Measurements from ENCODE around the gene MARCO. TPM values are rescaled to one million over a fixed set of nuclear protein-coding genes. Genes with fewer than 3 reads are reported as not detected.

The MARCO gene
- total RNA-seq, 2 donors from 2014 or later, result not detected

- H3K9me3 ChIP-seq (ENCODE audit: control insufficient read depth, low read length), result no peaks in the 10 kb centered on the region
- no peak for DNase-seq
- H3K27me3 ChIP-seq (ENCODE audit: control insufficient read depth, insufficient read depth, low read length, poor library complexity, severe bottlenecking), result peaks cover 13% of the 10 kb centered on the region
- Mint-ChIP-seq H3K36me3 (ENCODE audit: low read depth) (no peaks in the 10 kb centered on the region), H3K27me3 (ENCODE audit: insufficient read depth) (peaks cover 24% of the 10 kb centered on the region), H3K4me1 (no peaks in the 10 kb centered on the region), H3K4me3 (no peak overlapping the region), H3K9me3 (peaks cover 19% of the 10 kb centered on the region), H3K27ac (no peak overlapping the region)
- WGBS, 2 experiments (ENCODE audit: insufficient coverage in 1 of 2, insufficient read length in 1 of 2), result 80 to 96% methylated on average over 4 to 5 of the region's 5 CpGs
- H3K27ac ChIP-seq (ENCODE audit: low read depth, low read length), result no peak overlapping the region
- H3K4me3 ChIP-seq (ENCODE audit: low read length), result no peak overlapping the region
- no peaks in the 10 kb centered on the region for H3K4me1 ChIP-seq (ENCODE audit: control insufficient read depth, insufficient read depth, low read length)
- no peaks in the 10 kb centered on the region for H3K36me3 ChIP-seq (ENCODE audit: control insufficient read depth, insufficient read depth, low read length)
- TF ChIP-seq, protein P1, sequence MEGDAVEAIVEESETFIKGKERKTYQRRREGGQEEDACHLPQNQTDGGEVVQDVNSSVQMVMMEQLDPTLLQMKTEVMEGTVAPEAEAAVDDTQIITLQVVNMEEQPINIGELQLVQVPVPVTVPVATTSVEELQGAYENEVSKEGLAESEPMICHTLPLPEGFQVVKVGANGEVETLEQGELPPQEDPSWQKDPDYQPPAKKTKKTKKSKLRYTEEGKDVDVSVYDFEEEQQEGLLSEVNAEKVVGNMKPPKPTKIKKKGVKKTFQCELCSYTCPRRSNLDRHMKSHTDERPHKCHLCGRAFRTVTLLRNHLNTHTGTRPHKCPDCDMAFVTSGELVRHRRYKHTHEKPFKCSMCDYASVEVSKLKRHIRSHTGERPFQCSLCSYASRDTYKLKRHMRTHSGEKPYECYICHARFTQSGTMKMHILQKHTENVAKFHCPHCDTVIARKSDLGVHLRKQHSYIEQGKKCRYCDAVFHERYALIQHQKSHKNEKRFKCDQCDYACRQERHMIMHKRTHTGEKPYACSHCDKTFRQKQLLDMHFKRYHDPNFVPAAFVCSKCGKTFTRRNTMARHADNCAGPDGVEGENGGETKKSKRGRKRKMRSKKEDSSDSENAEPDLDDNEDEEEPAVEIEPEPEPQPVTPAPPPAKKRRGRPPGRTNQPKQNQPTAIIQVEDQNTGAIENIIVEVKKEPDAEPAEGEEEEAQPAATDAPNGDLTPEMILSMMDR (conservative IDR thresholded peaks at IDR 0.05), result no peak
- no peak overlapping the region for H3K9ac ChIP-seq (ENCODE audit: extremely low read depth, low read length, poor library complexity, severe bottlenecking)
Observed at GRCh38 chr2:119005051-119005450, 63.1 kb downstream of the MARCO start.

GRCh38 chr2:119005555-119005954 lies 63.6 kb downstream of the MARCO start:
- Histone ChIP-seq H3K36me3 (ENCODE audit: control insufficient read depth, insufficient read depth, low read length) (no peaks in the 10 kb centered on the region), H3K4me1 (ENCODE audit: control insufficient read depth, insufficient read depth, low read length) (no peaks in the 10 kb centered on the region), H3K27ac (ENCODE audit: low read depth, low read length) (no peak overlapping the region), H3K9ac (ENCODE audit: extremely low read depth, low read length, poor library complexity, severe bottlenecking) (no peak overlapping the region), H3K9me3 (ENCODE audit: control insufficient read depth, low read length) (no peaks in the 10 kb centered on the region), H3K4me3 (ENCODE audit: low read length) (no peak overlapping the region), H3K27me3 (ENCODE audit: control insufficient read depth, insufficient read depth, low read length, poor library complexity, severe bottlenecking) (peaks cover 18% of the 10 kb centered on the region)
- no peak for DNase-seq
- Mint-ChIP-seq H3K9me3 (peaks cover 19% of the 10 kb centered on the region), H3K27ac (no peak overlapping the region), H3K27me3 (ENCODE audit: insufficient read depth) (peaks cover 29% of the 10 kb centered on the region), H3K36me3 (ENCODE audit: low read depth) (no peaks in the 10 kb centered on the region), H3K4me1 (no peaks in the 10 kb centered on the region), H3K4me3 (no peak overlapping the region)
- TF ChIP-seq, protein P1 (conservative IDR thresholded peaks at IDR 0.05), result no peak
- 76 to 87% methylated on average over 4 to 6 of the region's 6 CpGs for WGBS, 2 experiments (ENCODE audit: insufficient coverage in 1 of 2, insufficient read length in 1 of 2)

DNA sequence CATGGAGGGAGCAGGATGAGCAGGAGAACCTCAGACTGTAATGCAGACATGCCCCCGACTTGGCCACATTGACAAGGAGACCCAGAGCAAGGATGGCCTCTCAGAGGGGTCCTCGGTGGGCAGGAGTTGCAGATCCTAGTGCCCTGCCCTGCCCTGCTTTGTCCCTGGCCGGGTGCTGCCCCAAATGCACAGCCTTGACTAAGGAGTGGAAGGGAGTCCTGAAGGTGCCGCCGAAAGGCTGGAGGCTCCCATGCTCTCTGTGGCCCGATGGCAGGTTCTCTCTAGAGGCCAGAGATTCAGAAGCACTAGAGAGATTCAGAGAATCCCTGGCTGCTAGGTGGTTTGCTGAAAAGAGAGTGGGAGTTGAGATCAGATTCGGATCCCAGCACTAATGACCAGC lies 64.4 kb downstream of the MARCO start:
- WGBS, 2 experiments (ENCODE audit: insufficient coverage in 1 of 2, insufficient read length in 1 of 2), result 80 to 86% methylated on average over 3 to 7 of the region's 7 CpGs
- Histone ChIP-seq H3K4me1 (ENCODE audit: control insufficient read depth, insufficient read depth, low read length) (no peaks in the 10 kb centered on the region), H3K9ac (ENCODE audit: extremely low read depth, low read length, poor library complexity, severe bottlenecking) (no peak overlapping the region), H3K36me3 (ENCODE audit: control insufficient read depth, insufficient read depth, low read length) (no peaks in the 10 kb centered on the region), H3K4me3 (ENCODE audit: low read length) (no peak overlapping the region), H3K27ac (ENCODE audit: low read depth, low read length) (no peak overlapping the region), H3K9me3 (ENCODE audit: control insufficient read depth, low read length) (no peaks in the 10 kb centered on the region), H3K27me3 (ENCODE audit: control insufficient read depth, insufficient read depth, low read length, poor library complexity, severe bottlenecking) (peaks cover 26% of the 10 kb centered on the region)
- H3K27me3 Mint-ChIP-seq (ENCODE audit: insufficient read depth), result peaks cover 37% of the 10 kb centered on the region
- peaks cover 19% of the 10 kb centered on the region for H3K9me3 Mint-ChIP-seq
- H3K36me3 Mint-ChIP-seq (ENCODE audit: low read depth), result no peaks in the 10 kb centered on the region
- no peak for DNase-seq
- no peak overlapping the region for H3K27ac Mint-ChIP-seq
- no peaks in the 10 kb centered on the region for H3K4me1 Mint-ChIP-seq
- H3K4me3 Mint-ChIP-seq, result no peak overlapping the region
- TF ChIP-seq, protein P1 (conservative IDR thresholded peaks at IDR 0.05), result no peak

All from endodermal cell (in vitro differentiated cells).